GM12892 (cell line): ENCODE results near the gene CTNND2.
"Not testable (repeated sequence)": the region's sequence is repeated elsewhere in the genome, so short reads cannot be mapped to it uniquely, and the experiment has no call there.

ENCODE experiments used
- DNase-seq: peaks from one replicate; pipeline ENCODE4 v3.0.0; 2011; ENCODE audit not compliant: insufficient read length
- FAIRE-seq: peaks from 2 replicates; lab custom pipeline; 2011; peaks lifted over from hg19 to GRCh38; lab: Jason Lieb, UNC
- POLR2A ChIP-seq: IDR thresholded peaks from 2 replicates; pipeline ENCODE4 v1.6.1; 2011; ENCODE audit warnings: low read depth, low read length, control low read depth
- POLR2AphosphoS5 ChIP-seq: IDR thresholded peaks from 2 replicates; pipeline ENCODE4 v1.6.1; 2011; ENCODE audit warnings: low read depth, low read length, control low read depth
- TAF1 ChIP-seq: IDR thresholded peaks from 2 replicates; pipeline ENCODE4 v1.6.1; 2011; ENCODE audit warnings: low read depth, mild to moderate bottlenecking, control low read depth, low read length, borderline replicate concordance

CTNND2 gene

GRCh38 chr5:11037080-11037479 lies 867.2 kb downstream of the CTNND2 start:
- DNase-seq (no peak), FAIRE-seq (no peak)
- TF ChIP-seq POLR2A (no peak), TAF1 (no peak), POLR2AphosphoS5 (no peak)

GRCh38 chr5:11030671-11031070 lies 873.6 kb downstream of the CTNND2 start:
- TF ChIP-seq POLR2AphosphoS5 (no peak), POLR2A (no peak)
- no peak for FAIRE-seq
- DNase-seq = no peak

- no peak for DNase-seq
- TF ChIP-seq POLR2AphosphoS5 = no peak
- TF ChIP-seq TAF1 = no peak
- no peak for TF ChIP-seq POLR2A
- peak; percentile 79 for FAIRE-seq
Measured at GRCh38 chr5:11027660-11028059, 876.6 kb downstream of the CTNND2 start.

- TF ChIP-seq POLR2A (no peak), POLR2AphosphoS5 (no peak), TAF1 (no peak)
- no peak for FAIRE-seq
Measured at GRCh38 chr5:11026543-11026942, 877.7 kb downstream of the CTNND2 start.

GRCh38 chr5:11023945-11024344 lies 880.3 kb downstream of the CTNND2 start:
- DNase-seq = no peak
- TF ChIP-seq TAF1 = no peak
- TF ChIP-seq POLR2AphosphoS5 = no peak
- no peak for TF ChIP-seq POLR2A
- FAIRE-seq = no peak

More at GRCh38 chr5:11026543-11026942, 877.7 kb downstream of the CTNND2 start:
- DNase-seq = no peak

GRCh38 chr5:11013793-11014192 lies 890.5 kb downstream of the CTNND2 start:
- TF ChIP-seq TAF1 = no peak
- no peak for TF ChIP-seq POLR2AphosphoS5
- TF ChIP-seq POLR2A = no peak
- no peak for FAIRE-seq
- DNase-seq = no peak

GRCh38 chr5:11012295-11012694 lies 892.0 kb downstream of the CTNND2 start:
- no peak for FAIRE-seq
- DNase-seq = no peak
- no peak for TF ChIP-seq POLR2AphosphoS5
- TF ChIP-seq POLR2A = no peak
- TF ChIP-seq TAF1 = no peak

- FAIRE-seq = no peak
- TF ChIP-seq TAF1 = no peak
- TF ChIP-seq POLR2A = no peak
- no peak for TF ChIP-seq POLR2AphosphoS5
Measured at GRCh38 chr5:11010429-11011210, 893.6 kb downstream of the CTNND2 start.

GRCh38 chr5:11009576-11009975 lies 894.7 kb downstream of the CTNND2 start:
- TF ChIP-seq TAF1 = no peak
- no peak for TF ChIP-seq POLR2A
- no peak for TF ChIP-seq POLR2AphosphoS5
- DNase-seq (no peak), FAIRE-seq (no peak)

More at GRCh38 chr5:11010429-11011210, 893.6 kb downstream of the CTNND2 start:
- no peak for DNase-seq

- FAIRE-seq = no peak
- TF ChIP-seq TAF1 (no peak), POLR2A (no peak), POLR2AphosphoS5 (no peak)
- DNase-seq = no peak
Measured at GRCh38 chr5:11007269-11007870, 896.9 kb downstream of the CTNND2 start.

GRCh38 chr5:11004523-11004922 lies 899.7 kb downstream of the CTNND2 start:
- DNase-seq, FAIRE-seq: not testable (repeated sequence)
